Prostate gland (tissue), 1 donor: Measurements from ENCODE around the gene YDJC.

ENCODE experiments used
- POLR2A ChIP-seq: fragments of 450-650 bp; IDR thresholded peaks from one replicate; pipeline ENCODE4 v1.6.1; 2016; ENCODE audit warnings: antibody characterized with exemption, mild to moderate bottlenecking
- POLR2AphosphoS5 ChIP-seq: sonication (generic); formaldehyde crosslinking; IDR thresholded peaks from one replicate; pipeline ENCODE4 v1.6.1; 2017; ENCODE audit warnings: antibody characterized with exemption

DNA sequence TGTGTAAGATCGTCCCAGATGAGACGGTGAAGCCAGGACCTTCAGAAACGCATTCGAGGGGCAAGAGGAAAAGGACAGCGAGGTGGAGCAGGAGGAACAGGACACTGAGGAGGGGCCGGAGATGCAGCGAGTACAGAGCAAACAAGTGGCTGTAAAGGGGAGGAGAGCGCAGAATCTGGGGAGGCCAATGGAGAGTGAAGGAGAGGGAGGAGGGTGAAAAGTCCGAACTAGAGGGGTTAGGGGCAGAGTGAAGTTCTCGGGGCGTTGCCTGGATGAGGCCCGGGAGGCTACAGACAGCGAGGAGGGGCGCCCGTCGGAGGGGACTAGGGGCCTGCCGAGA lies 27.2 kb upstream of the YDJC start:
- TF ChIP-seq POLR2A (no peak), POLR2AphosphoS5 (no peak)
